ENCODE measurements around the gene RREB1. TPM values are rescaled to one million over a fixed set of nuclear protein-coding genes. Genes with fewer than 3 reads are reported as not detected.

The RREB1 gene
- total RNA-seq, 1 donor from 2014 or later = 22.4 TPM

- no peaks in the 10 kb centered on the region for H3K36me3 ChIP-seq (ENCODE audit: control insufficient read depth in 3 of 3, insufficient read depth in 3 of 3, low read length in 3 of 3)
- no peaks in the 10 kb centered on the region for H3K9me3 ChIP-seq (ENCODE audit: control insufficient read depth in 3 of 3, low read length in 3 of 3)
- peak overlapping the region; percentile 85 for H3K27ac ChIP-seq (ENCODE audit: low read depth, low read length)
- no peaks in the 10 kb centered on the region for H3K27me3 ChIP-seq (ENCODE audit: control insufficient read depth in 3 of 3, insufficient read depth in 3 of 3, low read length in 3 of 3)
- H3K9ac ChIP-seq (ENCODE audit: low read depth in 1 of 3, low read length in 3 of 3) = peak overlapping the region; percentile 57 to 93 (median 87)
- peak overlapping the region; percentile 61 to 99 (median 98) for H3K4me3 ChIP-seq (ENCODE audit: low read length in 3 of 3)
- peaks cover 22 to 29% (median 27%) of the 10 kb centered on the region in 3 donors for H3K4me1 ChIP-seq (ENCODE audit: control insufficient read depth in 3 of 3, insufficient read depth in 3 of 3, low read length in 3 of 3)
These were observed 1.4 kb downstream of the RREB1 start for GRCh38 chr6:7108964-7109836.

- H3K4me3 ChIP-seq (ENCODE audit: low read length in 3 of 3) = peak overlapping the region; percentile 61 to 99 (median 98)
- no peaks in the 10 kb centered on the region for H3K9me3 ChIP-seq (ENCODE audit: control insufficient read depth in 3 of 3, low read length in 3 of 3)
- no peaks in the 10 kb centered on the region for H3K36me3 ChIP-seq (ENCODE audit: control insufficient read depth in 3 of 3, insufficient read depth in 3 of 3, low read length in 3 of 3)
- peaks cover 31 to 39% (median 36%) of the 10 kb centered on the region in 3 donors for H3K4me1 ChIP-seq (ENCODE audit: control insufficient read depth in 3 of 3, insufficient read depth in 3 of 3, low read length in 3 of 3)
- no peaks in the 10 kb centered on the region for H3K27me3 ChIP-seq (ENCODE audit: control insufficient read depth in 3 of 3, insufficient read depth in 3 of 3, low read length in 3 of 3)
- peak overlapping the region in 2 of 3 donors; percentile 9 to 40 for H3K9ac ChIP-seq (ENCODE audit: low read depth in 1 of 3, low read length in 3 of 3)
- H3K27ac ChIP-seq (ENCODE audit: low read depth, low read length) = peak overlapping the region; percentile 85
These were observed 2.5 kb downstream of the RREB1 start for GRCh38 chr6:7110092-7110792.

GRCh38 chr6:7111095-7111690, 3.4 kb downstream of the RREB1 start:
- Histone ChIP-seq H3K9me3 (ENCODE audit: control insufficient read depth in 3 of 3, low read length in 3 of 3) (no peaks in the 10 kb centered on the region), H3K36me3 (ENCODE audit: control insufficient read depth in 3 of 3, insufficient read depth in 3 of 3, low read length in 3 of 3) (no peaks in the 10 kb centered on the region), H3K27ac (ENCODE audit: low read depth, low read length) (no peak overlapping the region), H3K4me3 (ENCODE audit: low read length in 3 of 3) (no peak overlapping the region), H3K27me3 (ENCODE audit: control insufficient read depth in 3 of 3, insufficient read depth in 3 of 3, low read length in 3 of 3) (no peaks in the 10 kb centered on the region), H3K9ac (ENCODE audit: low read depth in 1 of 3, low read length in 3 of 3) (peak overlapping the region in 1 of 3 donors; percentile 35), H3K4me1 (ENCODE audit: control insufficient read depth in 3 of 3, insufficient read depth in 3 of 3, low read length in 3 of 3) (peaks cover 41 to 49% (median 46%) of the 10 kb centered on the region in 3 donors)

- Histone ChIP-seq H3K36me3 (ENCODE audit: control insufficient read depth in 3 of 3, insufficient read depth in 3 of 3, low read length in 3 of 3) (no peaks in the 10 kb centered on the region), H3K27me3 (ENCODE audit: control insufficient read depth in 3 of 3, insufficient read depth in 3 of 3, low read length in 3 of 3) (no peaks in the 10 kb centered on the region), H3K27ac (ENCODE audit: low read depth, low read length) (no peak overlapping the region), H3K4me1 (ENCODE audit: control insufficient read depth in 3 of 3, insufficient read depth in 3 of 3, low read length in 3 of 3) (peaks cover 45 to 49% (median 47%) of the 10 kb centered on the region in 3 donors), H3K9me3 (ENCODE audit: control insufficient read depth in 3 of 3, low read length in 3 of 3) (no peaks in the 10 kb centered on the region), H3K9ac (ENCODE audit: low read depth in 1 of 3, low read length in 3 of 3) (no peak overlapping the region), H3K4me3 (ENCODE audit: low read length in 3 of 3) (peak overlapping the region in 1 of 3 donors; percentile 19)
These were observed 4.4 kb downstream of the RREB1 start for GRCh38 chr6:7112171-7112570.

- H3K9me3 ChIP-seq (ENCODE audit: control insufficient read depth in 3 of 3, low read length in 3 of 3) = no peaks in the 10 kb centered on the region
- no peaks in the 10 kb centered on the region for H3K27me3 ChIP-seq (ENCODE audit: control insufficient read depth in 3 of 3, insufficient read depth in 3 of 3, low read length in 3 of 3)
- H3K9ac ChIP-seq (ENCODE audit: low read depth in 1 of 3, low read length in 3 of 3) = no peak overlapping the region
- peak overlapping the region in 1 of 3 donors; percentile 19 for H3K4me3 ChIP-seq (ENCODE audit: low read length in 3 of 3)
- H3K27ac ChIP-seq (ENCODE audit: low read depth, low read length) = no peak overlapping the region
- H3K4me1 ChIP-seq (ENCODE audit: control insufficient read depth in 3 of 3, insufficient read depth in 3 of 3, low read length in 3 of 3) = peaks cover 45 to 49% (median 47%) of the 10 kb centered on the region in 3 donors
- no peaks in the 10 kb centered on the region for H3K36me3 ChIP-seq (ENCODE audit: control insufficient read depth in 3 of 3, insufficient read depth in 3 of 3, low read length in 3 of 3)
These were observed 5.1 kb downstream of the RREB1 start for GRCh38 chr6:7112741-7113313.

- Histone ChIP-seq H3K9ac (ENCODE audit: low read depth in 1 of 3, low read length in 3 of 3) (peak overlapping the region in 2 of 3 donors; percentile 45 to 47), H3K4me3 (ENCODE audit: low read length in 3 of 3) (no peak overlapping the region), H3K9me3 (ENCODE audit: control insufficient read depth in 3 of 3, low read length in 3 of 3) (no peaks in the 10 kb centered on the region), H3K27me3 (ENCODE audit: control insufficient read depth in 3 of 3, insufficient read depth in 3 of 3, low read length in 3 of 3) (no peaks in the 10 kb centered on the region), H3K4me1 (ENCODE audit: control insufficient read depth in 3 of 3, insufficient read depth in 3 of 3, low read length in 3 of 3) (peaks cover 40 to 49% (median 43%) of the 10 kb centered on the region in 3 donors), H3K27ac (ENCODE audit: low read depth, low read length) (peak overlapping the region; percentile 42), H3K36me3 (ENCODE audit: control insufficient read depth in 3 of 3, insufficient read depth in 3 of 3, low read length in 3 of 3) (no peaks in the 10 kb centered on the region)
These were observed 7.1 kb downstream of the RREB1 start for GRCh38 chr6:7114744-7115458.

- peak overlapping the region; percentile 56 for H3K27ac ChIP-seq (ENCODE audit: low read depth, low read length)
- H3K27me3 ChIP-seq (ENCODE audit: control insufficient read depth in 3 of 3, insufficient read depth in 3 of 3, low read length in 3 of 3) = no peaks in the 10 kb centered on the region
- H3K9me3 ChIP-seq (ENCODE audit: control insufficient read depth in 3 of 3, low read length in 3 of 3) = no peaks in the 10 kb centered on the region
- H3K9ac ChIP-seq (ENCODE audit: low read depth in 1 of 3, low read length in 3 of 3) = peak overlapping the region; percentile 34 to 60 (median 47)
- H3K4me3 ChIP-seq (ENCODE audit: low read length in 3 of 3) = peak overlapping the region; percentile 45 to 52 (median 45)
- H3K36me3 ChIP-seq (ENCODE audit: control insufficient read depth in 3 of 3, insufficient read depth in 3 of 3, low read length in 3 of 3) = no peaks in the 10 kb centered on the region
- peaks cover 34 to 46% (median 36%) of the 10 kb centered on the region in 3 donors for H3K4me1 ChIP-seq (ENCODE audit: control insufficient read depth in 3 of 3, insufficient read depth in 3 of 3, low read length in 3 of 3)
These were observed 7.9 kb downstream of the RREB1 start for GRCh38 chr6:7115543-7116231.

- no peaks in the 10 kb centered on the region for H3K9me3 ChIP-seq (ENCODE audit: control insufficient read depth in 3 of 3, low read length in 3 of 3)
- peaks cover 23 to 31% (median 25%) of the 10 kb centered on the region in 3 donors for H3K4me1 ChIP-seq (ENCODE audit: control insufficient read depth in 3 of 3, insufficient read depth in 3 of 3, low read length in 3 of 3)
- no peak overlapping the region for H3K9ac ChIP-seq (ENCODE audit: low read depth in 1 of 3, low read length in 3 of 3)
- no peak overlapping the region for H3K27ac ChIP-seq (ENCODE audit: low read depth, low read length)
- no peaks in the 10 kb centered on the region for H3K27me3 ChIP-seq (ENCODE audit: control insufficient read depth in 3 of 3, insufficient read depth in 3 of 3, low read length in 3 of 3)
- H3K36me3 ChIP-seq (ENCODE audit: control insufficient read depth in 3 of 3, insufficient read depth in 3 of 3, low read length in 3 of 3) = peaks cover 0 to 2% (median 0%) of the 10 kb centered on the region in 3 donors
- H3K4me3 ChIP-seq (ENCODE audit: low read length in 3 of 3) = no peak overlapping the region
These were observed 11.6 kb downstream of the RREB1 start for GRCh38 chr6:7119272-7119801.

Data from skeletal muscle tissue (tissue), 4 donors.